Activated CD4-positive, CD25-positive, alpha-beta regulatory T cell treated with anti-CD3 and anti-CD28 coated beads, Interleukin-2, amount 50 U/mL, for 16 hours (primary cell): ENCODE data around the gene HBP1.
"Not testable (repeated sequence)": the region's sequence is repeated elsewhere in the genome, so short reads cannot be mapped to it uniquely, and the experiment has no call there.

Source experiments
- DNase-seq: peaks from one replicate; pipeline ENCODE4 v3.0.0-alpha.2; 2020; ENCODE audit warnings: low read depth, low spot score

HBP1 gene

GRCh38 chr7:107224374-107225223 lies 55.8 kb downstream of the HBP1 start:
- DNase-seq, result no peak

GRCh38 chr7:107228291-107228690 lies 59.5 kb downstream of the HBP1 start:
- no peak for DNase-seq

GRCh38 chr7:107230334-107230733 lies 61.5 kb downstream of the HBP1 start:
- no peak for DNase-seq

GRCh38 chr7:107232568-107233090 lies 63.8 kb downstream of the HBP1 start:
- DNase-seq, result no peak

- DNase-seq, result no peak
Measured at GRCh38 chr7:107233174-107233573, 64.4 kb downstream of the HBP1 start.

GRCh38 chr7:107233981-107234380 lies 65.2 kb downstream of the HBP1 start:
- no peak for DNase-seq

GRCh38 chr7:107234436-107234835 lies 65.6 kb downstream of the HBP1 start:
- no peak for DNase-seq

- no peak for DNase-seq
Measured at GRCh38 chr7:107236862-107237261, 68.1 kb downstream of the HBP1 start.

- no peak for DNase-seq
Measured at GRCh38 chr7:107237451-107237850, 68.6 kb downstream of the HBP1 start.

- no peak for DNase-seq
Measured at GRCh38 chr7:107242267-107242666, 73.5 kb downstream of the HBP1 start.

GRCh38 chr7:107244613-107245012 lies 75.8 kb downstream of the HBP1 start:
- DNase-seq, result no peak

GRCh38 chr7:107246836-107247235 lies 78.0 kb downstream of the HBP1 start:
- not testable (repeated sequence) for DNase-seq

- no peak for DNase-seq
Measured at GRCh38 chr7:107248551-107249316, 79.9 kb downstream of the HBP1 start.

- DNase-seq, result no peak
Measured at GRCh38 chr7:107251963-107252362, 83.2 kb downstream of the HBP1 start.
